SU-DHL-6 (cell line): ENCODE results near the gene UPF2.

Source experiments
- H2AFZ ChIP-seq: fragments of 200-600 bp; sonication (generic); 2 replicates; pipeline ENCODE4 v1.6.1; 2014; ENCODE audit warnings: low read depth, mild to moderate bottlenecking, moderate library complexity, mixed read lengths, antibody characterized with exemption, low read length; ENCODE audit not compliant: severe bottlenecking
- H3F3A ChIP-seq: fragments of 200-600 bp; shearing (Covaris generic); 2 replicates; pipeline ENCODE4 v1.6.0; 2016; ENCODE audit warnings: antibody characterized with exemption, mild to moderate bottlenecking; ENCODE audit not compliant: insufficient read depth
- H3K27ac ChIP-seq: fragments of 200-600 bp; sonication (generic); 2 replicates; pipeline ENCODE4 v1.5.1; 2016; ENCODE audit warnings: low read depth, mild to moderate bottlenecking, low read length, moderate library complexity, mixed read lengths
- H3K27me3 ChIP-seq: fragments of 200-600 bp; sonication (generic), shearing (Covaris generic); 2 replicates; pipeline ENCODE4 v1.6.0; 2014; ENCODE audit warnings: mild to moderate bottlenecking, low read length
- H3K36me3 ChIP-seq: fragments of 200-600 bp; sonication (generic); 2 replicates; pipeline ENCODE4 v1.6.1; 2014; ENCODE audit warnings: mild to moderate bottlenecking, low read length, mixed read lengths
- H3K4me2 ChIP-seq: fragments of 300-600, 200-600 bp; shearing (Covaris generic), sonication (generic); 2 replicates; pipeline ENCODE4 v1.6.0; 2014; ENCODE audit warnings: low read length, low read depth, mild to moderate bottlenecking; ENCODE audit not compliant: poor library complexity, severe bottlenecking
- H3K4me3 ChIP-seq: fragments of 200-600 bp; sonication (generic); 2 replicates; pipeline ENCODE4 v1.5.1; 2014; ENCODE audit warnings: antibody characterized with exemption, low read length, mild to moderate bottlenecking, mixed read lengths; ENCODE audit not compliant: insufficient read depth, poor library complexity, severe bottlenecking
- H3K79me2 ChIP-seq: fragments of 200-600 bp; sonication (generic); 2 replicates; pipeline ENCODE4 v1.6.1; 2014; ENCODE audit warnings: mild to moderate bottlenecking, low read length, moderate library complexity; ENCODE audit not compliant: insufficient read depth
- H3K9ac ChIP-seq: fragments of 200-600 bp; sonication (generic); 2 replicates; pipeline ENCODE4 v1.7.0; 2014; ENCODE audit warnings: mild to moderate bottlenecking, low read length
- H3K9me2 ChIP-seq: fragments of 200-600 bp; sonication (generic); replicated peaks from 2 replicates; pipeline ENCODE4 v1.6.1; 2014; ENCODE audit warnings: low read length; ENCODE audit not compliant: insufficient read depth
- H3K9me3 ChIP-seq: fragments of 200-600 bp; sonication (generic); 2 replicates; pipeline ENCODE4 v1.6.1; 2014; ENCODE audit warnings: low read length, mixed read lengths; ENCODE audit not compliant: insufficient read depth
- H4K20me1 ChIP-seq: fragments of 200-600 bp; sonication (generic); 2 replicates; pipeline ENCODE4 v1.6.1; 2014; ENCODE audit warnings: low read depth, mild to moderate bottlenecking, antibody characterized with exemption, low read length, moderate library complexity, mixed read lengths
- CTCF ChIP-seq: fragments of 200-600 bp; sonication (generic); IDR thresholded peaks from one replicate; pipeline ENCODE4 v1.5.1; 2017; ENCODE audit warnings: antibody characterized with exemption, mild to moderate bottlenecking, low read length, moderate library complexity; ENCODE audit not compliant: insufficient read depth, poor library complexity, severe bottlenecking
- EZH2phosphoT487 ChIP-seq: fragments of 200-600 bp; sonication (generic), shearing (Covaris generic); conservative IDR thresholded peaks from 2 replicates; pipeline ENCODE4 v1.6.1; 2018; ENCODE audit warnings: mild to moderate bottlenecking, antibody characterized with exemption, low read length, moderate library complexity, mixed read lengths

UPF2 gene

GRCh38 chr10:12006671-12007070, 35.9 kb downstream of the UPF2 start:
- Histone ChIP-seq H3K4me3 (no peak overlapping the region), H3K4me2 (no peak overlapping the region), H3K27me3 (no peaks in the 10 kb centered on the region), H3K27ac (no peak overlapping the region), H3K36me3 (peaks cover 64% of the 10 kb centered on the region), H4K20me1 (no peaks in the 10 kb centered on the region), H2AFZ (no peak overlapping the region), H3K79me2 (peaks cover 17% of the 10 kb centered on the region), H3K9me3 (peaks cover 5% of the 10 kb centered on the region; the same call in 1 of the 2 replicates), H3K9ac (no peak overlapping the region), H3F3A (no peaks in the 10 kb centered on the region; the same call in 1 of the 2 replicates), H3K9me2 (no peaks in the 10 kb centered on the region)
- no peak for TF ChIP-seq CTCF
- TF ChIP-seq EZH2phosphoT487 = no peak

GRCh38 chr10:11993834-11994468, 48.7 kb downstream of the UPF2 start:
- Histone ChIP-seq H3K79me2 (no peaks in the 10 kb centered on the region; the same call in 1 of the 2 replicates), H3K27ac (peak overlapping the region; percentile 89), H4K20me1 (no peaks in the 10 kb centered on the region), H3F3A (peaks cover 53% of the 10 kb centered on the region), H3K9me2 (no peaks in the 10 kb centered on the region), H3K4me2 (peak overlapping the region; percentile 68), H2AFZ (peak overlapping the region; percentile 72), H3K9ac (peak overlapping the region; percentile 43), H3K27me3 (no peaks in the 10 kb centered on the region), H3K9me3 (no peaks in the 10 kb centered on the region), H3K4me3 (peak overlapping the region; percentile 37), H3K36me3 (peaks cover 22% of the 10 kb centered on the region)
- no peak for TF ChIP-seq CTCF
- TF ChIP-seq EZH2phosphoT487 = no peak

GRCh38 chr10:11988924-11989323, 53.7 kb downstream of the UPF2 start:
- no peak overlapping the region for H2AFZ ChIP-seq
- H3F3A ChIP-seq = peaks cover 32% of the 10 kb centered on the region
- H3K36me3 ChIP-seq = peaks cover 25% of the 10 kb centered on the region
- 0 out of 2 replicates have a peak overlapping the region, but pooled peaks have one; percentile 8 for H3K27ac ChIP-seq
- TF ChIP-seq CTCF (no peak), EZH2phosphoT487 (no peak)
- H3K9me3 ChIP-seq = no peaks in the 10 kb centered on the region
- H4K20me1 ChIP-seq = no peaks in the 10 kb centered on the region
- H3K27me3 ChIP-seq = no peaks in the 10 kb centered on the region
- no peak overlapping the region for H3K4me3 ChIP-seq
- H3K9ac ChIP-seq = no peak overlapping the region
- H3K9me2 ChIP-seq = no peaks in the 10 kb centered on the region
- H3K79me2 ChIP-seq = no peaks in the 10 kb centered on the region; the same call in 1 of the 2 replicates
- no peak overlapping the region for H3K4me2 ChIP-seq
